ENCODE data around the gene KIF5C. TPM values are rescaled to one million over a fixed set of nuclear protein-coding genes. Genes with fewer than 3 reads are reported as not detected.

KIF5C gene
- total RNA-seq, 1 experiment from 2014 or later, result 0.87 TPM

- no peak for DNase-seq
- TF ChIP-seq, protein P1, sequence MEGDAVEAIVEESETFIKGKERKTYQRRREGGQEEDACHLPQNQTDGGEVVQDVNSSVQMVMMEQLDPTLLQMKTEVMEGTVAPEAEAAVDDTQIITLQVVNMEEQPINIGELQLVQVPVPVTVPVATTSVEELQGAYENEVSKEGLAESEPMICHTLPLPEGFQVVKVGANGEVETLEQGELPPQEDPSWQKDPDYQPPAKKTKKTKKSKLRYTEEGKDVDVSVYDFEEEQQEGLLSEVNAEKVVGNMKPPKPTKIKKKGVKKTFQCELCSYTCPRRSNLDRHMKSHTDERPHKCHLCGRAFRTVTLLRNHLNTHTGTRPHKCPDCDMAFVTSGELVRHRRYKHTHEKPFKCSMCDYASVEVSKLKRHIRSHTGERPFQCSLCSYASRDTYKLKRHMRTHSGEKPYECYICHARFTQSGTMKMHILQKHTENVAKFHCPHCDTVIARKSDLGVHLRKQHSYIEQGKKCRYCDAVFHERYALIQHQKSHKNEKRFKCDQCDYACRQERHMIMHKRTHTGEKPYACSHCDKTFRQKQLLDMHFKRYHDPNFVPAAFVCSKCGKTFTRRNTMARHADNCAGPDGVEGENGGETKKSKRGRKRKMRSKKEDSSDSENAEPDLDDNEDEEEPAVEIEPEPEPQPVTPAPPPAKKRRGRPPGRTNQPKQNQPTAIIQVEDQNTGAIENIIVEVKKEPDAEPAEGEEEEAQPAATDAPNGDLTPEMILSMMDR (IDR thresholded peaks at IDR 0.05; ENCODE audit: unreplicated experiment), result no peak
- Mint-ChIP-seq H3K9me3 (ENCODE audit: low read depth, unreplicated experiment) (peaks cover 7% of the 10 kb centered on the region), H3K36me3 (ENCODE audit: insufficient read depth, unreplicated experiment) (no peaks in the 10 kb centered on the region), H3K4me3 (ENCODE audit: low read depth, unreplicated experiment) (no peak overlapping the region), H3K27ac (ENCODE audit: unreplicated experiment) (no peak overlapping the region), H3K4me1 (ENCODE audit: low read depth, unreplicated experiment) (no peaks in the 10 kb centered on the region), H3K27me3 (ENCODE audit: unreplicated experiment) (peaks cover 50% of the 10 kb centered on the region)
- CTCF ChIA-PET, result no interaction called here
- intact Hi-C loops (cut with micrococcal nuclease; ENCODE audit: unreplicated experiment), result no loop called here
- no TSS peak for BruUV-seq (replicated peaks)
Observed at GRCh38 chr2:148893906-148894305, 18.9 kb downstream of the KIF5C start.

DNA sequence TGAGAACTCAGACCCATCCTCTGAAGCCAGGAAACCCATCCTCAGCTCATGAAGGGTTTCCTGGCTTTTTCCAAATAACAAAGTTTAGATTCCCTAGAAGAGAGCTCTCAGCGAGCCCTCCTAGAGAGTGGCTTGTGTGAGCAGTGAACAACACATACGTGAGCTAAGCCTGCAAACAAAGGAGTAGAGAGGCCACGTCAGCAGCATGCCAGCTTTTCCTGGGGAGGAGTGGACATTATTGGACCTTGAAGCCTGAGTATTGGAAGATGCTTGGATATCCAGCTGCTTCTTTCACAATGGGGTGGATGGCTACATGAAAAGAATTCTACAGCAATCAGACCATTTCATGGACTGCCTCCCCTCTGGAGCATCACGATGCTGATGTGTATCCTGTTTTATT lies 21.1 kb downstream of the KIF5C start:
- TF ChIP-seq, protein P1 (IDR thresholded peaks at IDR 0.05; ENCODE audit: unreplicated experiment), result no peak

DNA sequence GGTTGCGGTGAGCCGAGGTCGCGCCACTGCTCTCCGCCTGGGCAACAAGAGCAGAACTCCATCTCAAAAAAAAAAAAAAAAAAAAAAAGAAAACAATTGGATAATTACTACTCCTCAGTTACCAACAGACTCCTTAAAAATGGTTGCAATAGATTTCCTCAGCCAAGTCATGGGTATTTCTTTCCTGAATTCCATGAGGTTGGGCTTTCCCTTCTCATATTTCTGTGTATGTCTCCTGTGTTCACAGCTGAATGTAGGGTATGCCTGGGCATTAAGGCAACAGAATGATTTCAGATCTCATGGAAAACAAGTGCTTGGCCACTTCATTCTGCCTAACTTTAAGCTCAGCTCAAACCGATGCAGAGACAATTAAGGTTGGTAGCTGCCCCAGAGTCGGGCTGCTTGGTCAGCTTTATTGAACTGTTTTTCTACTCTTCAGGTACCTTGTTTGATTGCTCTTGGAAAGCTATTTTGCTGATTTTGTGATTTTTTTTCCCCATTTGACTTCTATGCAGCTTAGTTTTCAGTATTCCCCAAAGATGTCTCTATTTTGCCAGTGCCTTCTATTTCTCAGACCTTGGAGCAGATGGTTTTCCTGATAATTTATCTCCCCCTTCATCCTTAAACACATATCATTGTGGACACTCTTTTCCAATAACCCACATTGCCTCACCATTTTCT lies 24.8 kb downstream of the KIF5C start:
- no peak overlapping the region for H3K27ac Mint-ChIP-seq (ENCODE audit: unreplicated experiment)
- no peaks in the 10 kb centered on the region for H3K36me3 Mint-ChIP-seq (ENCODE audit: insufficient read depth, unreplicated experiment)
- BruUV-seq (replicated peaks), result no TSS peak

More for the DNA sequence above, 21.1 kb downstream of the KIF5C start:
- Mint-ChIP-seq H3K27ac (ENCODE audit: unreplicated experiment) (no peak overlapping the region), H3K9me3 (ENCODE audit: low read depth, unreplicated experiment) (peaks cover 7% of the 10 kb centered on the region), H3K27me3 (ENCODE audit: unreplicated experiment) (peaks cover 47% of the 10 kb centered on the region), H3K36me3 (ENCODE audit: insufficient read depth, unreplicated experiment) (no peaks in the 10 kb centered on the region), H3K4me1 (ENCODE audit: low read depth, unreplicated experiment) (no peaks in the 10 kb centered on the region), H3K4me3 (ENCODE audit: low read depth, unreplicated experiment) (no peak overlapping the region)
- CTCF ChIA-PET, result no interaction called here
- no TSS peak for BruUV-seq (replicated peaks)
- no peak for DNase-seq
- intact Hi-C loops (cut with micrococcal nuclease; ENCODE audit: unreplicated experiment), result no loop called here

GRCh38 chr2:148900350-148900837 lies 25.4 kb downstream of the KIF5C start:
- no peaks in the 10 kb centered on the region for H3K9me3 Mint-ChIP-seq (ENCODE audit: low read depth, unreplicated experiment)
- CTCF ChIA-PET, result no interaction called here
- H3K4me3 Mint-ChIP-seq (ENCODE audit: low read depth, unreplicated experiment), result no peak overlapping the region
- BruUV-seq (replicated peaks), result no TSS peak
- H3K27me3 Mint-ChIP-seq (ENCODE audit: unreplicated experiment), result peaks cover 70% of the 10 kb centered on the region
- intact Hi-C loops (cut with micrococcal nuclease; ENCODE audit: unreplicated experiment), result no loop called here
- TF ChIP-seq, protein P1 (IDR thresholded peaks at IDR 0.05; ENCODE audit: unreplicated experiment), result no peak
- no peak overlapping the region for H3K27ac Mint-ChIP-seq (ENCODE audit: unreplicated experiment)
- H3K4me1 Mint-ChIP-seq (ENCODE audit: low read depth, unreplicated experiment), result no peaks in the 10 kb centered on the region
- H3K36me3 Mint-ChIP-seq (ENCODE audit: insufficient read depth, unreplicated experiment), result no peaks in the 10 kb centered on the region
- no peak for DNase-seq

More for the DNA sequence above, 24.8 kb downstream of the KIF5C start:
- H3K27me3 Mint-ChIP-seq (ENCODE audit: unreplicated experiment), result peaks cover 64% of the 10 kb centered on the region
- no peaks in the 10 kb centered on the region for H3K9me3 Mint-ChIP-seq (ENCODE audit: low read depth, unreplicated experiment)
- no peak for DNase-seq
- H3K4me3 Mint-ChIP-seq (ENCODE audit: low read depth, unreplicated experiment), result no peak overlapping the region
- intact Hi-C loops (cut with micrococcal nuclease; ENCODE audit: unreplicated experiment), result no loop called here
- TF ChIP-seq, protein P1 (IDR thresholded peaks at IDR 0.05; ENCODE audit: unreplicated experiment), result no peak
- CTCF ChIA-PET, result no interaction called here
- H3K4me1 Mint-ChIP-seq (ENCODE audit: low read depth, unreplicated experiment), result no peaks in the 10 kb centered on the region

Measured in Calu3 (cell line).